NT2/D1 (cell line): Measurements from ENCODE around the gene DDB1.

Experiments
- DNase-seq: peaks from one replicate; pipeline ENCODE4 v3.0.0-alpha.2; 2011; ENCODE audit warnings: low read depth, low spot score
- H3K27me3 ChIP-seq: 2 replicates; pipeline ENCODE4 v1.6.0; 2011; ENCODE audit warnings: mild to moderate bottlenecking; ENCODE audit not compliant: insufficient read length, insufficient read depth
- H3K36me3 ChIP-seq: 2 replicates; pipeline ENCODE4 v1.6.1; 2011; ENCODE audit warnings: mild to moderate bottlenecking, low read length, mixed read lengths; ENCODE audit not compliant: insufficient read depth, insufficient read length
- H3K4me1 ChIP-seq: 2 replicates; pipeline ENCODE4 v1.5.1; 2011; ENCODE audit not compliant: insufficient read depth, insufficient read length
- H3K4me3 ChIP-seq: 2 replicates; pipeline ENCODE4 v1.5.1; 2011; ENCODE audit warnings: low read depth; ENCODE audit not compliant: insufficient read length
- H3K9ac ChIP-seq: 2 replicates; pipeline ENCODE4 v1.6.0; 2011; ENCODE audit warnings: low read depth; ENCODE audit not compliant: insufficient read length
- H3K9me3 ChIP-seq: 2 replicates; pipeline ENCODE4 v1.5.1; 2011; ENCODE audit warnings: mild to moderate bottlenecking, low read length; ENCODE audit not compliant: insufficient read depth
- SUZ12 ChIP-seq: IDR thresholded peaks from 2 replicates; pipeline ENCODE4 v1.6.1; 2011; ENCODE audit not compliant: insufficient read length, insufficient read depth; ENCODE audit errors: extremely low read depth
- YY1 ChIP-seq: IDR thresholded peaks from 2 replicates; pipeline ENCODE4 v1.6.1; 2011; ENCODE audit not compliant: insufficient read length, insufficient read depth
- ZNF274 ChIP-seq: IDR thresholded peaks from 2 replicates; pipeline ENCODE4 v1.6.1; 2011; ENCODE audit warnings: mild to moderate bottlenecking, low read depth, low read length

DDB1 gene

GRCh38 chr11:61315260-61315659 lies 17.6 kb downstream of the DDB1 start:
- H3K4me3 ChIP-seq, result no peak overlapping the region
- no peak for DNase-seq
- H3K9ac ChIP-seq, result no peak overlapping the region
- no peaks in the 10 kb centered on the region for H3K9me3 ChIP-seq
- no peaks in the 10 kb centered on the region for H3K4me1 ChIP-seq
- H3K27me3 ChIP-seq, result no peaks in the 10 kb centered on the region
- H3K36me3 ChIP-seq, result peaks cover 87% of the 10 kb centered on the region
- TF ChIP-seq SUZ12 (no peak), YY1 (no peak), ZNF274 (no peak)

DNA sequence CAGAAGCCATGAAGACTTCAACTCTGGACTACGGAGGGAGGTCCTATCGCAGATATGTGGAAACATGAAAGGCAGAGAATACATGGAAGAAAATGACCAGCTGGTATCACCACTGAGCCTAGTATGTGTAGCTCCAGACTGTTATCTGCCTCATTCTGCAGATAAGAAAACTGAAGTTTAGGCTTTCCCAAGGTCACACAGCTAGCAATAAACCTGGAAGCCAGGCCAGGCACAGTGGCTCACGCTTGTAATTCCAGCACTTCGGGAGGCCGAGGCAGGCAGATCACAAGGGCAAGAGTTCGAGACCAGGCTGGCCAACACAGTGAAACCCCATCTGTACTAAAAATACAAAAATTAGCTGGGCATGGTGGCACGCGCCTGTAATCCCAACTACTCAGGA lies 22.2 kb downstream of the DDB1 start:
- TF ChIP-seq SUZ12 (no peak), ZNF274 (no peak), YY1 (no peak)
- Histone ChIP-seq H3K9me3 (no peaks in the 10 kb centered on the region), H3K4me3 (no peak overlapping the region), H3K36me3 (peaks cover 98% of the 10 kb centered on the region), H3K9ac (no peak overlapping the region), H3K27me3 (no peaks in the 10 kb centered on the region), H3K4me1 (no peaks in the 10 kb centered on the region)
- DNase-seq, result no peak

- Histone ChIP-seq H3K9ac (no peak overlapping the region), H3K36me3 (peaks cover 97% of the 10 kb centered on the region), H3K4me3 (no peak overlapping the region), H3K27me3 (no peaks in the 10 kb centered on the region), H3K9me3 (no peaks in the 10 kb centered on the region), H3K4me1 (no peaks in the 10 kb centered on the region)
- DNase-seq, result no peak
- TF ChIP-seq SUZ12, result no peak
- TF ChIP-seq YY1, result no peak
- no peak for TF ChIP-seq ZNF274
These were observed 23.2 kb downstream of the DDB1 start for GRCh38 chr11:61309739-61310138.

DNA sequence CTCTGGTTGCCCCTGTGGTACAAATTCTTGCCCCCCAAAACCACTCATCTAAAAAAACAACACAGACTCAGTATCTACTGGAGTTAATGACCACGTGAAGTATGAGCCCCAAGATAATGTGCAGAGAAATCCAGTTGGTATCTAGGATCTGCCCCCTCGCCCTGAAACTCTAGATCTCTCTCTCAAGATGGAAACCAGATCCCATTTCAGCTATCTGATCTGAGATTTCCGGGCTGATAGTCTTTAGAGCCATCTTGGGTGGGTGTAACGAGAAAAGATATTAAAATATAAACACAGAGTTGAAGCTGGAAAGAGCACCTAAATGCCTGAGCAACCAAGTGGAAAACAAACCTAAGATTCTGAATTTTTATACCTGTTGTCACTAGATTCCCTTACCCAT lies 23.8 kb downstream of the DDB1 start:
- no peak for TF ChIP-seq SUZ12
- TF ChIP-seq YY1, result no peak
- Histone ChIP-seq H3K9ac (no peak overlapping the region), H3K9me3 (no peaks in the 10 kb centered on the region), H3K36me3 (peaks cover 95% of the 10 kb centered on the region), H3K27me3 (no peaks in the 10 kb centered on the region), H3K4me1 (no peaks in the 10 kb centered on the region), H3K4me3 (no peak overlapping the region)
- DNase-seq, result no peak

GRCh38 chr11:61307354-61307753 lies 25.6 kb downstream of the DDB1 start:
- Histone ChIP-seq H3K4me3 (no peak overlapping the region), H3K4me1 (no peaks in the 10 kb centered on the region), H3K9ac (no peak overlapping the region), H3K27me3 (no peaks in the 10 kb centered on the region), H3K9me3 (no peaks in the 10 kb centered on the region), H3K36me3 (peaks cover 97% of the 10 kb centered on the region)
- no peak for DNase-seq
- TF ChIP-seq SUZ12 (no peak), YY1 (no peak), ZNF274 (no peak)

DNA sequence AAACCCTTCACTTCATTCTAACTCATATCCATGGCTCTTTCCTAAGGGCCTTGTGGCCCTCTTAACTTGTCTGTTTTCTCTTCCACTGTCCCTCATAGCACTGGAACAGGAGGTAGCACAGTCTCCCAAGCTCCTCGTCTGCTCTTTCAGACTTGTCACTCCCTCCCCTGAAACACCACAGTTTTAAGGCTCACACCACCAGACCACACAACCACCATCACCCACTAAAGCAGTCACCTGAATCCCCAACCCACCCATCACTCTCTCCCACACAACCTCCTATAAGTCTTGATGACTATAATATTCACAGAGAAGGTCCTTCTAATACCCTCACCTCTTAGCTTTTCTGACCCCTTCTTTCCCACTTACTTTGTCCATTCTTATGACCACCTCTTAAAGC lies 26.7 kb downstream of the DDB1 start:
- TF ChIP-seq ZNF274 (no peak), YY1 (no peak), SUZ12 (no peak)
- Histone ChIP-seq H3K27me3 (no peaks in the 10 kb centered on the region), H3K36me3 (peaks cover 97% of the 10 kb centered on the region), H3K9ac (no peak overlapping the region), H3K4me3 (no peak overlapping the region), H3K4me1 (no peaks in the 10 kb centered on the region), H3K9me3 (no peaks in the 10 kb centered on the region)
- no peak for DNase-seq

- Histone ChIP-seq H3K4me1 (no peaks in the 10 kb centered on the region), H3K4me3 (no peak overlapping the region), H3K9me3 (no peaks in the 10 kb centered on the region), H3K27me3 (no peaks in the 10 kb centered on the region), H3K9ac (no peak overlapping the region), H3K36me3 (peaks cover 97% of the 10 kb centered on the region)
- TF ChIP-seq SUZ12, result no peak
- TF ChIP-seq YY1, result no peak
- TF ChIP-seq ZNF274, result no peak
- no peak for DNase-seq
These were observed 27.5 kb downstream of the DDB1 start for GRCh38 chr11:61305417-61305816.

DNA sequence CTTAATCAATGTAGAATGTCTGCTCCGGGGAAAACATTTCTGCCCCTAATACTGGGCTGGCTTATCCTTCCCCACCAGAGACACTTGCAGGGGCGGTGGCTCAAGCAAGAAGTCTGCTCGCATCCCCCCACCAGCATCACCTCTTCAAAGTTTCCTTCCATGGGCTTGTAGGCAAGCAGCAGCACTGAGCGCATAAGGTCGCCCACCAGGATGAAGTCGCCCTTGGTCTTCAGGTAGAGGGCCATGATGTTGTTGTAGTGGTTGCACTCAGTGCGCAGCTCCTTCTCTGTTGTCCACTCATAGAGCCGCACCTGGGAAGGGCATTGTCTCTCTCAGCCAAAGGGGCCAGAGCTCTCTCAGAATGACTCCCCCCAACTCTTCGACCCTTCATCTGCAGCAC lies 29.2 kb downstream of the DDB1 start:
- H3K9me3 ChIP-seq, result no peaks in the 10 kb centered on the region
- TF ChIP-seq SUZ12, result no peak
- TF ChIP-seq YY1, result no peak
- no peak for TF ChIP-seq ZNF274
- no peaks in the 10 kb centered on the region for H3K27me3 ChIP-seq
- H3K9ac ChIP-seq, result no peak overlapping the region
- peaks cover 97% of the 10 kb centered on the region for H3K36me3 ChIP-seq
- H3K4me1 ChIP-seq, result no peaks in the 10 kb centered on the region
- H3K4me3 ChIP-seq, result no peak overlapping the region
- no peak for DNase-seq
